Neutrophil (primary cell): ENCODE data around the gene DPYD.

ENCODE experiments used
- H3K27ac ChIP-seq: fragments of 200-600 bp; sonication (generic); 2 replicates; pipeline ENCODE4 v1.5.1; 2016; ENCODE audit warnings: mild to moderate bottlenecking, moderate library complexity
- H3K27me3 ChIP-seq: fragments of 200-600 bp; sonication (generic); 2 replicates; pipeline ENCODE4 v1.6.0; 2016; ENCODE audit warnings: mild to moderate bottlenecking
- H3K36me3 ChIP-seq: fragments of 200-600 bp; sonication (generic); 2 replicates; pipeline ENCODE4 v1.5.1; 2017
- H3K4me1 ChIP-seq, 2 experiments: fragments of 200-600 bp in 1 of 2; sonication (generic) in 1 of 2; 1 replicate in 1 of 2; 2 replicates in 1 of 2; pipeline versions ENCODE4 v1.5.1 to v1.6.1; 2013 to 2016; ENCODE audit warnings: low read depth in 1 of 2, low read length in 1 of 2, mild to moderate bottlenecking in 1 of 2, moderate library complexity in 1 of 2; ENCODE audit not compliant: control insufficient read depth in 1 of 2, insufficient read depth in 1 of 2
- H3K4me3 ChIP-seq, 2 experiments: fragments of 200-600 bp in 1 of 2; sonication (generic) in 1 of 2; 1 replicate in 1 of 2; 2 replicates in 1 of 2; pipeline ENCODE4 v1.5.1; 2013 to 2016; ENCODE audit warnings: low read depth in 1 of 2, low read length in 1 of 2, mild to moderate bottlenecking in 1 of 2, moderate library complexity in 1 of 2
- H3K9me3 ChIP-seq: fragments of 200-600 bp; sonication (generic); 2 replicates; pipeline ENCODE4 v1.5.1; 2016
- CTCF ChIP-seq: fragments of 200-600 bp; sonication (generic); IDR thresholded peaks from 2 replicates; pipeline ENCODE4 v1.5.1; 2016; ENCODE audit warnings: antibody characterized with exemption

DPYD gene

DNA sequence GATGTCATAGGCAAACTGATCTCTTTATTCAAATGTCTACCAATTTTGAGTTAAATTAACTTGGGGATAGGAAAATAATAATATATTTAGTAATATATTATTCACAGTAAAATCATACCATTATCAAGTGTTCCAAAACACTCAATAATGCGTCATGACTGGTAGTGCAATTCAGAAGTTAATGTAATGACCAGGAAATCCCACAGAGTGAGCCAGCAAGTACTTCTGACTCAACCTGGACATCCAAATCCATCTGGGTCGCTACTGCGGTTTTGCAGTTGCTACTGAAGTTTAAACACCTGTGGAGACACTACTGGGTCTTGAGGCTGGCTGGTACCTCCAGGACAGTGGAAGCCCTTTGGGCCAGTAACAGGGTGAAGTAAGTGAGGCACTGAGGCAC, 44.8 kb downstream of the DPYD start:
- H3K36me3 ChIP-seq = peaks cover 4% of the 10 kb centered on the region
- H3K27ac ChIP-seq = no peak overlapping the region
- no peaks in the 10 kb centered on the region for H3K9me3 ChIP-seq
- TF ChIP-seq CTCF = no peak
- H3K27me3 ChIP-seq = no peaks in the 10 kb centered on the region
- H3K4me1 ChIP-seq = no peaks in the 10 kb centered on the region
- H3K4me3 ChIP-seq = no peak overlapping the region

DNA sequence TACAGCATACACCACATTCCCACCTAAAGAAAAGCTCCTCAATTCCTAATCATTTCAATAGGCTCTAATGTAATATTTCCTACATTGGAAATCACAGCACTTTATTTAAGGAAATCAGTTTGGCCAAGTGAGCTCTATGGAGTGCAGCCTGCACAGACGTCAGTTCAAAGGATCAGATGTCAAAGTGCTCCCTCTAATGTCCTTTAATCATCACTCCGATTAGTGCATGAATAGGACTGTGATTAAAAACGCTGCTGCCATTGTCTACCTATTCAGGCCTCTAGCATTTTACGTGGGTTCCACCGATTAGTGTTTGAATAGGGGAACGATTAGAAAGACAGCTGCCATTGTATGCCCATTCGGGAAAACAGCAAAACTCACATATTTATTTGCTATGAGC, 50.2 kb downstream of the DPYD start:
- H3K4me1 ChIP-seq = no peaks in the 10 kb centered on the region
- no peaks in the 10 kb centered on the region for H3K27me3 ChIP-seq
- no peak overlapping the region for H3K4me3 ChIP-seq
- H3K36me3 ChIP-seq = no peaks in the 10 kb centered on the region
- H3K27ac ChIP-seq = no peak overlapping the region
- no peak for TF ChIP-seq CTCF
- no peaks in the 10 kb centered on the region for H3K9me3 ChIP-seq

DNA sequence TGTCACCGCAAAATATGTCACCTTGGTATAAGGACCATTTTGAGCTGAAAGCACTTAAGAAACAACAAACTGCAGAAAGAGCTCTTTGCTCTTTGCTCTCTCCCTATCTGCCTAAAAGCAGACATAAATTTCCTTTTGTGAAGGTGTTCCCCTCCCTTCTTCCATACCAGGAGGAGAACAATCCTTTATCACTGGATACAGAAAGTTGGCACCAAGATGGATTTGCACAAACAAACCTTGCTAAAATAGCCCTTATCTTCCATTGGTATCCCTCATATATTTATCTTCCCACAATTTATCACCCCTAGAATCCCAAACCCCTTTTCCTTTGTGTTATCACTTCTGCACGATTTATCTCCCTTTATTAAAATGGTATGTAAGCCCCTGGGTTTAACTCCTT, 51.4 kb downstream of the DPYD start:
- no peak for TF ChIP-seq CTCF
- no peak overlapping the region for H3K27ac ChIP-seq
- no peaks in the 10 kb centered on the region for H3K4me1 ChIP-seq
- H3K36me3 ChIP-seq = no peaks in the 10 kb centered on the region
- H3K4me3 ChIP-seq = no peak overlapping the region
- no peaks in the 10 kb centered on the region for H3K27me3 ChIP-seq
- H3K9me3 ChIP-seq = no peaks in the 10 kb centered on the region

DNA sequence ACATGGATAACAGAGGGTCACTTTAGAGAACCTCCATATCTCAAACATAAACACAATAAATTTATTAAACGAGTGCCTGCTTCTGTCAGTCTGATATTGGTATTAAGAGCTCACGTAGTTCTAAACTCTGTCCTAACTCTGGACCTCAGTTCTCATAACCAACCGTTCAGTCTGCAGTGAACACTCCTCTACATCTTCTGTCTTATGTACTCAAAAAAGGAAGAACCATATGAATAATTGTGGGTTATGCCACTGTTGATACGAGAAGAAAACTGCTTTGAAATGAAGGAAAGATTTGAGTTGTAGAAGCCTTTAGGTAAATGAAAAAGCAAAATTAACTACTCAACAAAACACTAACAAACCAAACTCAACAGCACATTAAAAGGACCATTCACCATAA, 53.7 kb downstream of the DPYD start:
- no peak for TF ChIP-seq CTCF
- Histone ChIP-seq H3K9me3 (no peaks in the 10 kb centered on the region), H3K36me3 (no peaks in the 10 kb centered on the region), H3K4me1 (no peaks in the 10 kb centered on the region), H3K4me3 (no peak overlapping the region), H3K27me3 (no peaks in the 10 kb centered on the region), H3K27ac (no peak overlapping the region)

- H3K9me3 ChIP-seq = no peaks in the 10 kb centered on the region
- no peaks in the 10 kb centered on the region for H3K27me3 ChIP-seq
- no peaks in the 10 kb centered on the region for H3K4me1 ChIP-seq
- no peaks in the 10 kb centered on the region for H3K36me3 ChIP-seq
- no peak overlapping the region for H3K4me3 ChIP-seq
- no peak overlapping the region for H3K27ac ChIP-seq
- TF ChIP-seq CTCF = no peak
Observed at GRCh38 chr1:97864615-97865014, 56.2 kb downstream of the DPYD start.

DNA sequence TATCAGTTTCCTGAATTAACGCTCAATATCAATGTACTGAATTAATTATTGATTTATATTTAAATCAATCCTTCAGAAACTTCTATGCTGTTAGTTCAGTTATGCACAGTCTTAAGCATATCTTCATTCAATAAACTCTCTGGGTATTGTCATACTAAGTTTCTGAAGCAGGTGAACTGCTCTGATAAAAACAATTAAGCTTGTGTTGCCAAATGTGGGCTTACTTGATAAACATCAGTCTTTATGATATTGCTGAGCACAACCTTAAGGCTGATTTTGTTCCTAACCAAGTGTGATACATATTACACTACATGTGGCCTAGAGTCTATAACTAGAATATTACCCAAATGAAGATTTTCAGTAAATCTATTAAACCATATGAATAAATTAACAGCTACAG, 67.6 kb downstream of the DPYD start:
- H3K9me3 ChIP-seq = no peaks in the 10 kb centered on the region
- no peak for TF ChIP-seq CTCF
- no peaks in the 10 kb centered on the region for H3K27me3 ChIP-seq
- no peak overlapping the region for H3K27ac ChIP-seq
- peaks cover 10% of the 10 kb centered on the region for H3K36me3 ChIP-seq
- peaks cover 27% of the 10 kb centered on the region in 2 experiments for H3K4me1 ChIP-seq
- no peak overlapping the region for H3K4me3 ChIP-seq
